Keratinocyte (primary cell): ENCODE results near the gene FSIP1. TPM values are rescaled to one million over a fixed set of nuclear protein-coding genes. Genes with fewer than 3 reads are reported as not detected.

Experiments
- DNase-seq: peaks from one replicate; pipeline ENCODE4 v3.0.0-alpha.2; 2011; ENCODE audit warnings: low read depth, missing footprints, low spot score
- FAIRE-seq: peaks from 2 replicates; lab custom pipeline; 2011; peaks lifted over from hg19 to GRCh38; lab: Jason Lieb, UNC
- H2AFZ ChIP-seq: 2 replicates; pipeline ENCODE4 v1.6.0; 2012; ENCODE audit warnings: low read length, control low read depth, inconsistent platforms; ENCODE audit not compliant: control insufficient read depth
- H3K27ac ChIP-seq: 2 replicates; pipeline ENCODE4 v1.5.1; 2011; ENCODE audit warnings: low read length; ENCODE audit not compliant: control insufficient read depth, insufficient read depth
- H3K27me3 ChIP-seq: 3 replicates; pipeline ENCODE4 v1.6.0; 2011; ENCODE audit warnings: low read length; ENCODE audit not compliant: control insufficient read depth, insufficient read depth; ENCODE audit errors: extremely low read depth
- H3K36me3 ChIP-seq, 2 experiments: 2 replicates in 1 of 2; 3 replicates in 1 of 2; pipeline ENCODE4 v1.5.1; 2011; ENCODE audit warnings: low read length in 2 of 2, mild to moderate bottlenecking in 1 of 2; ENCODE audit not compliant: control insufficient read depth in 2 of 2, insufficient read depth in 2 of 2; ENCODE audit errors: extremely low read depth in 1 of 2
- H3K4me1 ChIP-seq: 3 replicates; pipeline ENCODE4 v1.5.1; 2011; ENCODE audit warnings: low read length; ENCODE audit not compliant: control insufficient read depth, insufficient read depth; ENCODE audit errors: extremely low read depth
- H3K4me2 ChIP-seq: 3 replicates; pipeline ENCODE4 v1.6.0; 2011; ENCODE audit warnings: low read depth, low read length; ENCODE audit not compliant: control insufficient read depth, insufficient read depth; ENCODE audit errors: extremely low read depth
- H3K4me3 ChIP-seq, 3 experiments: fragments of 200-600 bp in 1 of 3; sonication (generic) in 1 of 3; 2 replicates in 2 of 3; 3 replicates in 1 of 3; pipeline ENCODE4 v1.5.1; 2011 to 2016; ENCODE audit warnings: low read length in 3 of 3, mild to moderate bottlenecking in 3 of 3, control low read depth in 2 of 3, inconsistent platforms in 1 of 3, low read depth in 1 of 3, mixed read lengths in 1 of 3, mixed run types in 1 of 3, moderate library complexity in 1 of 3; ENCODE audit not compliant: control insufficient read depth in 2 of 3, insufficient read depth in 2 of 3; ENCODE audit errors: extremely low read depth in 1 of 3
- H3K79me2 ChIP-seq: 2 replicates; pipeline ENCODE4 v1.6.0; 2012; ENCODE audit warnings: low read length; ENCODE audit not compliant: control insufficient read depth, insufficient read depth
- H3K9ac ChIP-seq: 3 replicates; pipeline ENCODE4 v1.6.0; 2011; ENCODE audit warnings: low read length; ENCODE audit not compliant: control insufficient read depth, insufficient read depth; ENCODE audit errors: extremely low read depth
- H3K9me1 ChIP-seq: 3 replicates; pipeline ENCODE4 v1.6.0; 2011; ENCODE audit warnings: low read length; ENCODE audit not compliant: control insufficient read depth, insufficient read depth; ENCODE audit errors: extremely low read depth
- H3K9me3 ChIP-seq: 2 replicates; pipeline ENCODE4 v1.5.1; 2012; ENCODE audit warnings: low read depth, low read length; ENCODE audit not compliant: control insufficient read depth
- H4K20me1 ChIP-seq: 3 replicates; pipeline ENCODE4 v1.6.0; 2011; ENCODE audit warnings: low read length; ENCODE audit not compliant: control insufficient read depth, insufficient read depth; ENCODE audit errors: extremely low read depth
- EZH2 ChIP-seq: IDR thresholded peaks from one replicate; pipeline ENCODE4 v1.6.1; 2012; ENCODE audit warnings: inconsistent platforms, mild to moderate bottlenecking, low read length, moderate library complexity
- dilution Hi-C: fragments of 300-500 bp; cut with MboI; formaldehyde crosslinking; loops from one replicate; pipeline ENCODE4 v1.7.0; 2020; ENCODE audit warnings: low sequenced_read_pairs; ENCODE audit not compliant: extremely low pct_ligation_motif_present
- polyA plus RNA-seq, 5 experiments: library from polyadenylated mRNA; depleted of rRNA in 3 of 5; stranded (reverse) in 3 of 5; stranded (forward) in 1 of 5; unstranded in 1 of 5; fragments of >200 nt; gene quantifications; 1 replicate in 1 of 5; 2 replicates in 3 of 5; 3 replicates in 1 of 5; pipeline versions ENCODE4 v1.2.1 to v1.2.3, GENCODE V29; 2011 to 2012; ENCODE audit warnings: missing spikeins in 2 of 5, low read depth in 1 of 5, low replicate concordance in 1 of 5
- TF ChIP-seq, protein P1 (sequence below), 3 experiments: IDR thresholded peaks in 1 of 3; conservative IDR thresholded peaks in 1 of 3; optimal IDR thresholded peaks in 1 of 3; 2 replicates in 2 of 3; 3 replicates in 1 of 3; pipeline versions ENCODE3 to v1.5.1; 2011; ENCODE audit warnings: low read length in 3 of 3, mild to moderate bottlenecking in 3 of 3, moderate library complexity in 2 of 3, control low read depth in 1 of 3, inconsistent platforms in 1 of 3; ENCODE audit not compliant: insufficient read depth in 2 of 3; ENCODE audit errors: extremely low read depth in 1 of 3

The FSIP1 gene
- polyA plus RNA-seq, 1 donor (not counting 4 experiments of a cell fraction or from before 2014, with no cell fraction given): 1.5 TPM

DNA sequence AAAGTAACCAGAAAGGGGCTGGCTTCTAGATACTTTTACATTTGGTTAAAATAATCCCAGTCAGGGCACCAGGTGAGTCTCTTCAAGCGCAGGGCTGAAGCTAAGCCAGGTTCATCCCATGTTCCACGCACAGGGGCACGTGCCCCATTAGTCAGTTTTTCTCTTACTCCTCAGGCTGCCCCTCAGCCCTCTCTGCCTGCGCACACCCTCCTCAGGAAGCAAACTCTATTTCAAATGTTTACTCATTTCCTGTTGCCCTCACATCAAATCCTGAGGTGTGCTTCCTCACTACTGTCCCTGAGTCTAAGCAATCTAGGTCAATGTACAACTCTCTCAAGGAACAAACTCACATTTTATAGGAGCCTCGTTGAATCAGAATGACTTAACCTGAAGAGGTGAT is 153.3 kb downstream of the FSIP1 start:
- Histone ChIP-seq H3K9ac (peak overlapping the region; percentile 57), H3K4me2 (peak overlapping the region; percentile 64), H3K27me3 (no peaks in the 10 kb centered on the region), H3K4me1 (peaks cover 57% of the 10 kb centered on the region), H3K4me3 (no peak overlapping the region), H2AFZ (no peak overlapping the region), H4K20me1 (no peaks in the 10 kb centered on the region), H3K36me3 (no peaks in the 10 kb centered on the region), H3K79me2 (no peaks in the 10 kb centered on the region), H3K9me1 (no peaks in the 10 kb centered on the region), H3K27ac (peak overlapping the region; percentile 96), H3K9me3 (peaks cover 2% of the 10 kb centered on the region)
- dilution Hi-C loops: loop anchor here (25.0 kb wide), 1 partner anchor 133 kb away; no protein-coding TSS in a partner anchor
- FAIRE-seq (peak; percentile 91), DNase-seq (peak; percentile 61)
- TF ChIP-seq EZH2: no peak
- TF ChIP-seq, protein P1, sequence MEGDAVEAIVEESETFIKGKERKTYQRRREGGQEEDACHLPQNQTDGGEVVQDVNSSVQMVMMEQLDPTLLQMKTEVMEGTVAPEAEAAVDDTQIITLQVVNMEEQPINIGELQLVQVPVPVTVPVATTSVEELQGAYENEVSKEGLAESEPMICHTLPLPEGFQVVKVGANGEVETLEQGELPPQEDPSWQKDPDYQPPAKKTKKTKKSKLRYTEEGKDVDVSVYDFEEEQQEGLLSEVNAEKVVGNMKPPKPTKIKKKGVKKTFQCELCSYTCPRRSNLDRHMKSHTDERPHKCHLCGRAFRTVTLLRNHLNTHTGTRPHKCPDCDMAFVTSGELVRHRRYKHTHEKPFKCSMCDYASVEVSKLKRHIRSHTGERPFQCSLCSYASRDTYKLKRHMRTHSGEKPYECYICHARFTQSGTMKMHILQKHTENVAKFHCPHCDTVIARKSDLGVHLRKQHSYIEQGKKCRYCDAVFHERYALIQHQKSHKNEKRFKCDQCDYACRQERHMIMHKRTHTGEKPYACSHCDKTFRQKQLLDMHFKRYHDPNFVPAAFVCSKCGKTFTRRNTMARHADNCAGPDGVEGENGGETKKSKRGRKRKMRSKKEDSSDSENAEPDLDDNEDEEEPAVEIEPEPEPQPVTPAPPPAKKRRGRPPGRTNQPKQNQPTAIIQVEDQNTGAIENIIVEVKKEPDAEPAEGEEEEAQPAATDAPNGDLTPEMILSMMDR (optimal IDR thresholded peaks at IDR 0.05 in 1 of 3, IDR thresholded peaks at IDR 0.05 in 1 of 3, conservative IDR thresholded peaks at IDR 0.05 in 1 of 3; ENCODE audit: extremely low read depth in 1 of 3, insufficient read depth in 2 of 3, low read length in 3 of 3): no peak

DNA sequence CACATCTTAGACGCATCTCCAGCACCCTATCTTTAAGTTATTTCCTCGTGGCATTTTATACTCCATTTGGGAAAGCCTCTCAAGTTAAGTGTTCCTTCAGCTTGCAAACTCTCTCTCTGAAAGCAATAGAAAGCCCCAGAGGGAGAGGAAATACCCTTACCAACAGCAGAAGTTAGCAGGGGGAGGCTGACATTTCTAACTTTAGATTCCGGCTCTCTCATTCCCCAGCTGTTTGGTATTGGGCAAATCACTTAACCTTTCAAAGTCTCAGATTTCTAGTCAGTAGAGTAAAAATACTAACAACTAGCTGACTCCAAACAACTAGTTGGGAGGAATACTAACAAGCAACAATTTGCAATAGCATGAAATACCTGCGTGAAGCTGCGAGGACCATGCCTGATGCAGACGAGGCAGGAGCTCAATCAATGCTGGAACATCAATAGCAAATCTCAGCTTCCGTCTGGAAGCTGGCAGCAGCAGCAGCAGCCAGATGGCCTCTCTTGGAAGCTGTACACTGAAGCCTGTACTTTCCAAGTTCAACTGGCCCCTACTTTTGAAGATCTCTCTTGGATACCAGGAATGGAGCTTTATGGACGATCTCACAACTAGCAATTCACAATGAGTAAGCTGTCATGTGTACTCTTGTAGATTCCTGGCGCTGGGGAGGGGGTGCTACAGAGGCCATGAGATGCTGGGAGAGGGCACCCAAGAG is 153.9 kb downstream of the FSIP1 start:
- Histone ChIP-seq H3K4me1 (peaks cover 57% of the 10 kb centered on the region), H4K20me1 (no peaks in the 10 kb centered on the region), H3K36me3 (no peaks in the 10 kb centered on the region), H3K4me3 (no peak overlapping the region), H3K4me2 (peak overlapping the region; percentile 11), H3K9me3 (peaks cover 2% of the 10 kb centered on the region), H3K27me3 (no peaks in the 10 kb centered on the region), H3K27ac (peak overlapping the region; percentile 96), H3K9ac (peak overlapping the region; percentile 34), H3K79me2 (no peaks in the 10 kb centered on the region), H3K9me1 (no peaks in the 10 kb centered on the region), H2AFZ (no peak overlapping the region)
- DNase-seq: no peak
- dilution Hi-C loops: loop anchor here (25.0 kb wide), 1 partner anchor 134 kb away; no protein-coding TSS in a partner anchor
- FAIRE-seq: no peak
- TF ChIP-seq, protein P1 (optimal IDR thresholded peaks at IDR 0.05 in 1 of 3, IDR thresholded peaks at IDR 0.05 in 1 of 3, conservative IDR thresholded peaks at IDR 0.05 in 1 of 3; ENCODE audit: extremely low read depth in 1 of 3, insufficient read depth in 2 of 3, low read length in 3 of 3): no peak
- no peak for TF ChIP-seq EZH2
